Thyroid gland (tissue), 4 donors: Measurements from ENCODE around the gene FRAS1.

Experiments
- POLR2A ChIP-seq, 2 donors: fragments of 450-650 bp; IDR thresholded peaks; one replicate each; pipeline ENCODE4 v1.6.1; 2017; ENCODE audit warnings: antibody characterized with exemption in 2 of 2, mild to moderate bottlenecking in 2 of 2, moderate library complexity in 1 of 2
- TF ChIP-seq, protein P1 (sequence below), 6 experiments: fragments of 200-600 bp in 3 of 6; fragments of 450-650 bp in 3 of 6; sonication (generic) in 3 of 6; IDR thresholded peaks; one replicate each; pipeline ENCODE4 v1.5.1; 2016 to 2019; ENCODE audit warnings: antibody characterized with exemption in 6 of 6, mild to moderate bottlenecking in 2 of 6, inconsistent platforms in 1 of 6, moderate library complexity in 1 of 6

DNA sequence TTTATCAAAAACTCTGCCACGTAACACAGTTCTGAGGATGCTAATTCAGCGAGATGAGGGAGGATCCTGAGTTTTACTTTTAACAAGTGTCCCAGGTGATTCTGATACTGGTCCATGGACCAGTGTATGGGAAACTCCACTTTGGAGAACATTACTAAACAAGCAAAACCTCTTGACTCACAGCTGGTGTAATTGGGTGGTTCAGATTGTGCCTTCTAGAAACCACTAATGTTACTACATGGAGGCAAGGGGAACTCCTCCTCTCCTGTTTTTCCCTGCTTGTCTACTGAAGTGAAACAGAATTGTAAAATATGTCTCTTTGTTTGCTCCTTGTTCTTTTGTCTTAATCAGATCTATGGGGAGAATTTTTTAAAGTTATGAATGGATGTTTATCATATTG, 62.6 kb downstream of the FRAS1 start:
- TF ChIP-seq, protein P1, sequence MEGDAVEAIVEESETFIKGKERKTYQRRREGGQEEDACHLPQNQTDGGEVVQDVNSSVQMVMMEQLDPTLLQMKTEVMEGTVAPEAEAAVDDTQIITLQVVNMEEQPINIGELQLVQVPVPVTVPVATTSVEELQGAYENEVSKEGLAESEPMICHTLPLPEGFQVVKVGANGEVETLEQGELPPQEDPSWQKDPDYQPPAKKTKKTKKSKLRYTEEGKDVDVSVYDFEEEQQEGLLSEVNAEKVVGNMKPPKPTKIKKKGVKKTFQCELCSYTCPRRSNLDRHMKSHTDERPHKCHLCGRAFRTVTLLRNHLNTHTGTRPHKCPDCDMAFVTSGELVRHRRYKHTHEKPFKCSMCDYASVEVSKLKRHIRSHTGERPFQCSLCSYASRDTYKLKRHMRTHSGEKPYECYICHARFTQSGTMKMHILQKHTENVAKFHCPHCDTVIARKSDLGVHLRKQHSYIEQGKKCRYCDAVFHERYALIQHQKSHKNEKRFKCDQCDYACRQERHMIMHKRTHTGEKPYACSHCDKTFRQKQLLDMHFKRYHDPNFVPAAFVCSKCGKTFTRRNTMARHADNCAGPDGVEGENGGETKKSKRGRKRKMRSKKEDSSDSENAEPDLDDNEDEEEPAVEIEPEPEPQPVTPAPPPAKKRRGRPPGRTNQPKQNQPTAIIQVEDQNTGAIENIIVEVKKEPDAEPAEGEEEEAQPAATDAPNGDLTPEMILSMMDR (IDR thresholded peaks at IDR 0.05): no peak
- no peak for TF ChIP-seq POLR2A (IDR thresholded peaks at IDR 0.05)
